Caki2 (cell line): Measurements from ENCODE around the gene SLC17A4. TPM values are rescaled to one million over a fixed set of nuclear protein-coding genes. Genes with fewer than 3 reads are reported as not detected.
"Not testable (repeated sequence)": the region's sequence is repeated elsewhere in the genome, so short reads cannot be mapped to it uniquely, and the experiment has no call there.

Experiments
- DNase-seq: peaks from one replicate; pipeline ENCODE4 v3.0.0-alpha.2; 2015; ENCODE audit warnings: low read depth
- in situ Hi-C: cut with HindIII; loops from 2 replicates; pipeline ENCODE4 v1.10.0; 2016; ENCODE audit warnings: low sequenced_read_pairs, low pct_unique_long_range_greater_than_20kb, mixed read lengths
- total RNA-seq: library from RNA; depleted of rRNA; stranded (reverse); fragments of >200 nt; shearing (Covaris generic); gene quantifications from 2 replicates; pipeline ENCODE4 v1.2.3, GENCODE V29; 2014; ENCODE audit warnings: low replicate concordance

The SLC17A4 gene
- total RNA-seq, 1 experiment from 2014 or later = not detected

DNA sequence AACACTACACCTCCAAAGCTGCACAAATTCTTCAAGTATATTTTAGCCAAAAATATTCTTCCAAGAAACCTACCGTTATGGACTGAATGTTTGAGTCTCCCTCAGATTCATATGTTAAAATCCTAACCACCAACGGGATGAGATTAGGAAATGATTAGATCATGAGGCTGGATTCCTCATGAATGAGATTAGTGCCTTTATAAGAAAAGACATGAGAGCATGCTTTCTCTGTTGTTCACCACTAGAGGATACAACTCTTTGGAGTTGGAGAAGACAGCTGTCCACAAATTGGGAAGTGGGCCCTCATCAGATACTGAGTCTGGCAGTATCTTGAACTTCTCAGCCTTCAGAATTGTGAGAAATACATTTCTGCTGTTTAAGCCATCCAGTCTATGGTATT is 7.1 kb upstream of the SLC17A4 start:
- in situ Hi-C loops = no loop called here
- DNase-seq = no peak

DNA sequence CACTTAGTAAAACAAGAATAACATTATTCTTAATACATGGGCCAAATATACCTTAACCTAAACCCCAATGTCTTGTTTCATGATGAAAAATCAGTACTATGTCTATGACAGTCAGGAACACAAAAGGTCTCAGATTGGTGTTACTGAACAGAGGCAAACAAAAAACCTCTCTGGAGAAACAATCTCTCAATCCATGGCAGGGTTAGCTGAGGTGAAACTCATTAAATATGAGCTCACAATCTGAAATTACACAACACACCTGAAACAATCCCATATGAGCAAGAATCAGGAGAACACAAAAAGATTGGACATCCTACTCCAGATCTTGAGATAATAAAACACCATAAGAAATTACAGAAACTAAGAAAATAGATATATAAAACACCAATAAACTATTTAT is 6.5 kb upstream of the SLC17A4 start:
- in situ Hi-C loops = no loop called here
- DNase-seq = no peak

DNA sequence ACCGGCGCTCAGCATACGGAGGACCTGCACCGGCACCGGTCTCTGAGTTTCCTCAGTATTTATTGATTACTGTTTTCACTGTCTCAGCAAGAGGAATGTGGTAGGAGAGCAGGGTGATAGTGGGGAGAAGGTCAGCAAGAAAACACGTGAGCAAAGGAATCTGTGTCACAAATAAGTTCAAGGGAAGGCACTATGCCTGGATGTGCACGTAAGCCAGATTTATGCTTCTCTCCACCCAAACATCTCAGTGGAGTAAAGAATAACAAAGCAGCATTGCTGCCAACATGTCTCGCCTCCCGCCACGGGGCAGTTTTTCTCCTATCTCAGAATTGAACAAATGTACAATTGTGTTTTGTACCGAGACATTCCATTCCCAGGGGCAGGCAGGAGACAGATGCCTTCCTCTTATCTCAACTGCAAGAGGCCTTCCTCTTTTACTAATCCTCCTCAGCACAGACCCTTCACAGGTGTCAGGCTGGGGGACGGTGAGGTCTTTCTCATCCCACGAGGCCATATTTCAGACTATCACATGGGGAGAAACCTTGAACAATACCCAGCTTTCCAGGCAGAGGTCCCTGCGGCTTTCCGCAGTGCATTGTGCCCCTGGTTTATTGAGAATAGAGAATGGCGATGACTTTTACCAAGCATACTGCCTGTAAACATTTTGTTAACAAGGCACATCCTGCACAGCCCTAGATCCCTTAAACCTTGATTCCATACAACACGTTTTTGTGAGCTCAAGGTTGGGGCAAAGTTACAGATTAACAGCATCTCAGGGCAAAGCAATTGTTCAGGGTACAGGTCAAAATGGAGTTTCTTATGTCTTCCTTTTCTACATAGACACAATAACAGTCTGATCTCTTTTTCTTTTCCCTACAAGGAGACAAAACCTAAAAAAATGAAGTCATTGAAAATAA is 5.7 kb upstream of the SLC17A4 start:
- in situ Hi-C loops, DNase-seq: not testable (repeated sequence)

DNA sequence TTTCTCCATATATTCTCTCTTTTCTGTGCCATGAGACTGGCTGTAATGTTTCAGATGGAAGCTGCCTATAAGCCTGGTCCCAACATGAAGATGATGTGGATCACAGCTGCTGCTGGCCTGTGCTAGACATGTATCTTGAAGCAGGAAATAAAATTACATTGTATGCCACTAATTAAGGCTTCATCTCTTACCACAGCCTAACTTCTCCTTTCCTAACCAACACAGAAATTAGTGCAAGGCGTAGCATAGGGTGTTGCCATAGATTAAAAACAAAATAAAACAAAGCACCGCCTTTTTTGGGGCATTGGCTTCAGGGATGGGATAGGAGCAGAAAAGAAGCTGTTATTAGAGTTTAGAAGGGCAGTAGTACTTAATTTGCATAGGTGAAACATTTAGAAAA is 4.7 kb upstream of the SLC17A4 start:
- no peak for DNase-seq
- in situ Hi-C loops = no loop called here

DNA sequence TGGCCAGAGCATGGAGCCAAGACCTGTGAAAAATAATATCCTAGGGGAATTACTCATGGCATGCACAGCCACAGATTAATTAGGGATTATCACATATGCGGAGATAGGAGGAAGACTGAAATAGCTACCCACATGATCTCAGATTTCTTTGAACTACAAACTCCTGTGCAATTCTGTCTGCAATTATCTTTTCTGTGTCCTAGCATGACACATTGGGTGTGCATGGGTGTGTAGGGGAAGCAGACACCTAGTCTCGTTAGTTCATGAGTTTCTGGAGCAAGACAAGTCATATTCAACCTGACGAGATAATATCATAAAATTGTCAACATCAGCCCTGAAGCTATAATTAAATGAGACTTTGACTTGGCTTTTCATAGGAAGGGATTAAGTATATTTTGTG is 3.6 kb upstream of the SLC17A4 start:
- in situ Hi-C loops = no loop called here

DNA sequence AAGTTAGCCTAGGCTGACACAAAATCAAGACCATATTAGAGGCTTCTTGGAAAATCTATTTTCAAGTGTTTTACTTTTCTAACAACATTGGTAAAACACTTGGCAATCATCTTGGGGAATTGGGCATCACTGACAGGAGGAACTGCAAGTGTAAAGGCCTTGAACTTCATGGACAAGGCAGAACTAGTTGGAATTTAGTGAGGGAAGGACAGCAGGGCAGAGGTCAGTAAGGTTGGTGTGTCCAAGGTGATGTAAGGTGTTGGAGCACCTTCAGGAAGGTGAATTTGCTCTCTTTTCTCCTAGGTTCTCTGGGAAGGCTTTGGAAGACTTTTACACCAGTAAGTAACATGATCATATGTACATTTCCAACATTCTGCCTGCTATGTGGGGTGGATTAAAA is 1.5 kb upstream of the SLC17A4 start:
- in situ Hi-C loops = no loop called here
- no peak for DNase-seq

More for the DNA sequence above, 3.6 kb upstream of the SLC17A4 start:
- no peak for DNase-seq

DNA sequence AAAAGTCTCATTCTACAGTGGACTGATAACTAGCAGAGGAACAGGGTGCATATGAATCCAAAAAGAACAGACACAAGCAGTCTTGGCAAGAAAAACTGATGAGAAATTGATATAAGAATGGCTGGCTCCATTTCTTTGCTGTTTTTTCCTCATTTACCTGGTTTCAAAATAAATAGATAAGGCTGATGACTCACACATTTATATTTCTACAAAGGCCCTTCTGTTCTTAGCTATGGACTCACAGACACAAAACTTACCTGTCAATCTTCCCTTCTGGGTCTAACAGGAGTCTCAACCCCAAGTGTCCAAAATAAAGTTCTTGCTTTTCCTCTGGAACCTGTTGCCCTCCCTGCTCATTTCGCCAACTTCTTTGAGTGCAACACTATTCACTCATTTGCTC is 941 bp downstream of the SLC17A4 start:
- in situ Hi-C loops = no loop called here
- no peak for DNase-seq

DNA sequence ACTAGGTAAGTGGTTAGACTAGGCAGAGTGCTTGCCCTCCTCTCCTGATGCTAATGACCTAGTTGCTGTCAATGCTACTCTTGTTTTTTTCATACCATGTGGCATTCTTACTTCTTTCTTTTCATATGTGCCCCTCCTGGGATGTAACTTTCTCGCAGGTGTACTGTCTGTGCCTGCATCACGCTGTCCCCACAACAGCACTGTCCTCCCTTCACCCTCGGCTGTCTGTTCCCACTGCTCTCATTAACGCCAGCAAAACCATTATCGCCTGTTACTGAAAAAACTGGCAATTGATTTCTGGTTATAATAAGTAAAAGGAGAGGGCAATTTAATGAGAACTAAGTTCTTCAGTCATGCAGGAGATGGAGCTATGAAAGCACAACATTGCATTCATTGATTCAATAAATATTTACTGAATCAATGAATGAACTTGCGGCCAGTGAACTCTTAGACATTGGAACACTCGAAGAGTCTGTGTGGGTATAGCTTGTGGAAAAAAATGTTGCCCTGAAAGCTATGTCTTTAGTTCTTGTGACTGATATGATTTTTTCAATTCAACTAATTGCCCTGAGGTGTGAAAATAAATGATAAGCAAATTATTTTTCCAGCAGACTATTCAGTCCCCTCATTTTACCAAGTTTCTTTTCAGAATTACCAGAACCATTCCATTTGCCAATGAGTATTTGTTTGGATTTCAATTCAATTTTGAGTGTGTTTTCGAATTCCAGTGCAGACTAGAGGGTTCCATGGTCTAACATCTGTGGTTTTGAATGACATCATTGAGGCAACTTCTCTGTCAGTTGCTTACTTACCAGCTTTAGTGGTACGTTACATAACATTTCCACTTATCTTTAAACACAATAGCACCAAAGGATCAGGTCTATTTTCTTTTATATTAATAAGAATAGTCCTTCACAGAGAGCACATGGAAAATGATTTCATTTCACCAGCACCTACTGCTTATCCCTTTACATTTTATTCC is 2.1 kb downstream of the SLC17A4 start:
- in situ Hi-C loops = no loop called here

DNA sequence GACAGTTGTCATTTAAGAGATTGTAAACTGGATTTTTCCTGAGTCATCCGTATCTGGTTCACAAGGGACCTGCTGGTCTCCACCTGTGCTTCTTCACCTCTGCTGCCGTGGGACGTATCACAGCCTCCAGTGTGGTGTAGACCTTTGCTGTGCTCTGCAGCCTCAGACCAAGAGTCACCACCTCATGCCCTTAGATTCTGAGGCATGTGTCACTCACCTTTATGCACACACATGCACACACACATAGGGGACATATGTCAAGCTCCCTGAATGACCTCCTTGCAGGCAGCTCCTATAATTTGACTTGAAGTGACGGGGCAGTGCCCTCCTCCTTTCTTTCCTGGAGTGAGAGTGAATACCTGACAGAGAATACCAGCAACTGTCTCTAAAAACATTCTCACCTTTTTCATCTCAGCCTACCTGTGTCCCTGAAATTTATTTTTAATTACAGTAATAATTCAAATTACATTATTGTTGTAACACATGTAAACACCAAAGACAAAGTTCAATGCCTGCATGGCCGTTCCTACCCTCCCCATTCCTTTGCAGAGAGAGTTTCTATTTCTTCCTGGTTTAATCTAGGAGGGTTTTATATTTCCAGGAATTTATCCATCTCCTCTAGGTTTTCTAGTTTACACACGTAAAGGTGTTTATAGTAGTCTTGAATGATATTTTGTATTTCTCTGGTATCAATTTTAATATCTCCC is 3.5 kb downstream of the SLC17A4 start:
- in situ Hi-C loops = no loop called here
- DNase-seq = no peak

More for the DNA sequence above, 2.1 kb downstream of the SLC17A4 start:
- no peak for DNase-seq

DNA sequence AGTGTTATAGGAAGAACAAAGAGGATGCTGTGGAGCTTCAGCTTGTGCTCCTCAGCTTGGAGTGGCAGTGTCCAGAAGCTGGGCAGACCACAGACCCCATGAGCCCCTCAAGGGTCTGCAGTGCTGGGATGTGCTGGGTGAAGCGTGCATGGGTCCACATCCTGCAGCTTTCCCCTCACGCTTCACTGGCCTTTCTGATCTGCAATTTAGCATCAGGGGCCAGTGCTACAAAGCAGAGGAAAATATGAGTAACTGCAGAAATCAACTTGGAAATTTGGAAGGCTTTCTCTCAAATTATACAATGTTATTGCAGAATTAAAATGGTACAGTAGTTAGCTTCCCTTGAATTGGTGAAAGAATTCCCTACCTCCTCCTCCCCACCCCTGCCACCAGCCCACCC is 10.1 kb downstream of the SLC17A4 start:
- in situ Hi-C loops = no loop called here
- no peak for DNase-seq

DNA sequence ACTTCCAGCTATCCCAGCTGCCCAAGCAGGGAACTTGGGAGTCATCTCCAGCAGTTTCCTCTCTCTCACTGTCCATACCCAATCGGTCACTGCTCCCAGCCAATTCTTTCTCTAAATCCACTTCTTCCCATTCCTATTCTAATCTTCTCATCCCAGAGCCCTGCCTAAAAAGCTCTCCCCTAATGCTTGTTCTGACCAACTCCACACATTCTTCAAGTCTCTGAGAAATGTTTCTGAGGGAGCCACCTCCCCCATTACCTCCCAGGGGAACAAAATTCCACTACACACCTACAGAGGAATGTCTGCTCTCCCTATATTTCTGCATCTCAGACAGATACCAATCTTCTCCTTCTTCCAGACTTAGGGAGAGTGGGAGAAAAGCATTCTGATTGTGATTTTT is 14.0 kb downstream of the SLC17A4 start:
- no peak for DNase-seq

DNA sequence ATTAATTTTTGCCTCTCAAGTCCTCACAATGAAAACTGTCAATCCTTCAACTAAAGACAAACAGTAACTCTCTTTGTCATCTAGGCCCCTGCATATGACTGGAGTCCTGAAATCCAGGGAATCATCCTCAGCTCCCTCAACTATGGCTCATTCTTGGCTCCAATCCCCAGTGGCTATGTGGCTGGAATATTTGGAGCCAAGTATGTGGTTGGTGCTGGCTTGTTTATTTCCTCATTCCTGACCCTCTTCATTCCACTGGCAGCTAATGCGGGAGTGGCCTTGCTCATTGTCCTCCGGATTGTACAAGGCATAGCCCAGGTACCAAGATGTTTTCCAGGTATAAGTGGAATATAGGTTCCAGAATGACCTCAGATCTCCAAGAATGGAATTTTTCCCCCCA is 15.4 kb downstream of the SLC17A4 start:
- DNase-seq = peak; percentile 16
- in situ Hi-C loops = no loop called here

More for the DNA sequence above, 14.0 kb downstream of the SLC17A4 start:
- in situ Hi-C loops = no loop called here

DNA sequence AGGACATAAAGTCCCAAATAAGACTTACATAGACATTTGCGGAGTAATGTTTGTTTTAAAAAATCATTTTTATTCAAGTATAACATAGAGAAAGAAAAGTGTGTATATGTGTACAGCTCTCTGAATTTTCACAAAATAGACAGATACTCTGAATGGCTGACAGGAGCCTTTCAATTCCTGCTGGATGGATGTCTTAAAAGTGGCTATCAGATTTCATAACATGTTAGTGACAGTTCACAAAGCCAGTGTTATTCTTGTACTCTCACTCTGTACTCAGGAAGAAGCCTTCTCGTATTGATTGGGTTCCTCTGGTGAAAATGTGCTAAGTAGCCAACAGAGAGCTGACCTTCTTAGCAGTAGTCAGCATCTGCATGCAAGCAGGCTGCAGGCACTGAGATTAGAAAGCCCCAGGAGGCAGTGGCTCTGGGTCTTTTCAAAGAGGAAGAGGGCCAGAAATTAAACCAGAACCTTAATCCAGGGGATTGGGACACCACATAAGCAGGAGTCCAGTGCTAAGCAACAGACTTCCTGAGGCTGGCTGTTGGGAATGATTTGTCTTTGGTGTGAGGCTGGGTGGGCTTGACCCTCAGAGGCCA is 19.7 kb downstream of the SLC17A4 start:
- no peak for DNase-seq
- in situ Hi-C loops = no loop called here

DNA sequence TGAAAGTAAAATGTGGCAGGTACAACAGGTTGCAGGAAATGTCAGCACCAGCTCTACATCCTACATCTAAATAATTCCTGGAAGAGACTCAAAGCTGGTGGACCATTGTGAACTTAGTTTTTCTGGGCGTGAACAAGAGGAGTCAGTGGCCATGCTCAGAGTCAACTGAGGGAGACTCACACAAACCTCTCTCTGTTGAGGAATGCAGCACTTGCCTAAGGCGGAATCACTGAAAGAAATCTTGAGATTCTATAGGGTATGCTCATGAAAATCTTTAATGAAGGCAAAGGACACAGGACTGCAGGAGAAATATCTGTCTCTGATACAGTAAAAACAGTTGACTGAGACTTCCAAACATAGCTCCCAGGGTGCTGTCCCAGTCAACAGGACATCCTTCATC is 22.5 kb downstream of the SLC17A4 start:
- no peak for DNase-seq
- in situ Hi-C loops = no loop called here

DNA sequence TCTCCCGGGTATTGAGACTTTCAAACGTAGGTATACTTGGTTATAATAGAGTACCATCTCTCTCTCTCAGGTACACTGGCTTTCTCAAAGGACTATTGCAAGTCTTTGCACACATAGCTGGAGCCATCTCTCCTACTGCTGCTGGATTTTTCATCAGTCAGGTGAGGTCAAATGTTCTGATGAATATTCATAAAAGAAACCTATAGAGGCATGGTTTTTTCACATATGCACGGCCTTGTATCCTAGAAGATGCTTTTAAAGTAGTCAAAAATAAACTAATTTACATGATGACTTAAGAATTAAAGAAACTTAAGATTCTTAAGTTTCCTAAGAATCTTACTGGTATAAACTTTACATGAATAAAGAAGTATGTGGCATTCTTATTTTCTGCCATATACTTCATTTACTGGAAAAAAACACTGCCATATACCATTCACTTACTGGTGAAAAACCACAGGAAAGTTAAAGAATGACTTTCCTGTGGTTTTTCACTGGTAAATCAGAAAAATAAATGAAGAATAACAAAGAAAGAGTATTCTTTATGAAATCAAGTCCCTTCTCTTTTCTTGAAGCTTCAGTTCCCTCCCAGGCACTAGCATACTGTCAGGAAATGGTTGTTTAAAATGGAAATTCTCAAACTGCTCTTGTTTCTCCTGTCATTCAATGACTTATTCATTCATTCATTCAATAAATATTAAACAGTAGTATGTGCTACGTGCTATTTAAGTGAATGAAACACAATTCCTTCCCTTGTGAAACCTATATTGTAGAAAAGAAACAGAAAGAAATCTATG is 23.5 kb downstream of the SLC17A4 start:
- in situ Hi-C loops = no loop called here
- no peak for DNase-seq

DNA sequence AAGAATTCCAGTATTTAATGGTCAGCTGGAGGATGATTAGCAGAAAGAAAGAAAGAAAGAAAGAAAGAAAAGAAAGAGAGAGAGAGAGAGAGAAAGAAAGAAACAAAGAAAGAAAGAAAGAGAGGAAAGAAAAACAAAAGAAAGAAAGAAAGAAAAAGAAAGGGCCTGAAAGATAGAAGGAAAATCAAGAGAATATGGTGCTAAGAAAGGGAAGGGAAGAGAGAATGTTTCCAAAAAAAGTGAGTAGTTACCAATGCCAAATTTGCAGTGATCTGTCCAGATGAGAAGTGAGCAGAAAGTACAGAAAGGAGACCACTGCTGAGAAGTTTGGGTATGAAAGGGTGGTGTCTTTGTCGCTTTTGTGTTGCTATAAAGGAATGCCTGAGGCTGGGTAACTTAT is 26.6 kb downstream of the SLC17A4 start:
- no peak for DNase-seq
- in situ Hi-C loops = no loop called here

DNA sequence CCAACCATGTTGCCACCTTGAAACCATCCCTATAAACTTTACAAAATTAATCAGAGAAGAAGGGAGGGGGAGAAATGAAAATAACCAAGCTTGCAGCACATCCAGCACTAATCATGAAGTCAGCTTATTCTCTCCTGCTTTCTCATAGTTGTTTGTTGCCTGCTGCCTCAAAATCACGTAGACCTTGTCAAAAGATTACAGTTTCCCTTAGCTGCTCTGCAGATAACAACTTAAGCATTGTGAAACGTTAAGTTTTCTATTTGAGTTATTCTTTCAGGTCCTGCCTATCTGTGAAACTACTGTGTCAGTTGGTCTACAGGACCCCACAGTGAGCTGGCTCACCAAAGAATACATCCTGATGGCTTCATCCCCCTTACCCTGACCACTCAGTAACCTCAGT is 32.9 kb downstream of the SLC17A4 start:
- no peak for DNase-seq
- in situ Hi-C loops = no loop called here
